IPS-15b (cell line): ENCODE measurements around the gene FCHO1.

Experiments
- H3K27me3 ChIP-seq: one replicate; pipeline ENCODE4 v1.6.1; 2013; ENCODE audit warnings: low read length; ENCODE audit not compliant: control insufficient read depth, insufficient read depth
- H3K36me3 ChIP-seq: one replicate; pipeline ENCODE4 v1.6.1; 2013; ENCODE audit warnings: low read length; ENCODE audit not compliant: control insufficient read depth, insufficient read depth
- H3K4me1 ChIP-seq: one replicate; pipeline ENCODE4 v1.6.1; 2013; ENCODE audit warnings: mild to moderate bottlenecking, low read length; ENCODE audit not compliant: control insufficient read depth, insufficient read depth
- H3K4me3 ChIP-seq: one replicate; pipeline ENCODE4 v1.5.1; 2013; ENCODE audit warnings: low read depth, low read length
- H3K9ac ChIP-seq: one replicate; pipeline ENCODE4 v1.6.1; 2013; ENCODE audit warnings: low read depth, mild to moderate bottlenecking, low read length
- H3K9me3 ChIP-seq: one replicate; pipeline ENCODE4 v1.6.1; 2013; ENCODE audit warnings: mild to moderate bottlenecking, low read length; ENCODE audit not compliant: control insufficient read depth, insufficient read depth

Gene FCHO1

GRCh38 chr19:17739121-17739875 lies 12.0 kb upstream of the FCHO1 start:
- no peak overlapping the region for H3K4me3 ChIP-seq
- peaks cover 7% of the 10 kb centered on the region for H3K36me3 ChIP-seq
- H3K27me3 ChIP-seq, result no peaks in the 10 kb centered on the region
- H3K4me1 ChIP-seq, result peaks cover 2% of the 10 kb centered on the region
- no peak overlapping the region for H3K9ac ChIP-seq
- no peaks in the 10 kb centered on the region for H3K9me3 ChIP-seq

DNA sequence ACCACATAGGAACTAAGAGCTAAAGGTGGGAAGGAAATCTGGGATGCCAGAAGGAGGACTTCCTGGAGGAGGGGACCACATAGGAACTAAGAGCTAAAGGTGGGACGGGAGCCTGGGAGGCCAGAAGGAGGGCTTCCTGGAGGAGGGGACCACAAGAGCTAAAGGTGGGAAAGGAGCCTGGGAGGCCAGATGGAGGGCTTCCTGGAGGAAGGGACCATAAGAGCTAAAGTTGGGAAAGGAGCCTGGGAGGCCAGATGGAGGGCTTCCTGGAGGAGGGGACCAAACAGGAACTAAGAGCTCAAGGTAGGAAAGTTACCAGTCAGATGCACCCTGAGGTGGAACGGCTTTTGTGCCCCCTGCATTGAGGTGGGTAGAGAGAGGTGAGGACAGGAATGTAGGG lies 9.8 kb upstream of the FCHO1 start:
- no peaks in the 10 kb centered on the region for H3K27me3 ChIP-seq
- no peak overlapping the region for H3K9ac ChIP-seq
- no peaks in the 10 kb centered on the region for H3K36me3 ChIP-seq
- no peak overlapping the region for H3K4me3 ChIP-seq
- no peaks in the 10 kb centered on the region for H3K9me3 ChIP-seq
- H3K4me1 ChIP-seq, result peaks cover 2% of the 10 kb centered on the region

DNA sequence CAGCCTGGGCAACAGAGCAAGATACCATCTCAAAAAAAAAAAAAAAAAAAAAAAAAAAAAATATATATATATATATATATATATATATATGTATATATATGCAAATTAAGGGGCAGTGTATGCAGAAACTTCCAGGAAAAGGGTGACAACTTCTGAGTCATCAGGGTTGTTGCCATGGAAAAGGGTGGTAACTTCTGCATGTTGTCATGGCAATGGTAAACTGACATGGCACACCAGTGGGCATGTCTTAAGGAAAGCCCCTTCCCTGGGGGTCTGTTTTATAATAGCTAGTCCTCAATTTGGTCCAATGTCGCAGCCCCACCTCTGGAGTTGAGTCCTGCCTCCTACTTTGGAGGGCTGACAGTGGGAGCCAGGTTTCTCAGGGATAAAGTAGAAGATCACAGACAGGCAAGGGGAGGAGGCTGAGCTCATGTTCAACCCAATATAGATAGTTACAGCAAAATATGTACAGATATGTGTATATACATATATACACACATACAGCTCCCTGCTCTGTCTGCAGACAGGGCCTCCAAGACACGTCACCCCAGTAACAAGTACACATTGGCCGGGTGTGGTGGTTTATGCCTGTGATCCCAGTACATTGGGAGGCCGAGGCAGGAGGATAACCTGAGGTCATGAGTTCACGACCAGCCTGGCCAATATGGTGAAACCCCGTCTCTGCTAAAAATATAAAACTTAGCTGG lies 7.2 kb upstream of the FCHO1 start:
- peaks cover 2% of the 10 kb centered on the region for H3K4me1 ChIP-seq
- no peak overlapping the region for H3K9ac ChIP-seq
- no peaks in the 10 kb centered on the region for H3K36me3 ChIP-seq
- H3K27me3 ChIP-seq, result no peaks in the 10 kb centered on the region
- no peaks in the 10 kb centered on the region for H3K9me3 ChIP-seq
- H3K4me3 ChIP-seq, result no peak overlapping the region

DNA sequence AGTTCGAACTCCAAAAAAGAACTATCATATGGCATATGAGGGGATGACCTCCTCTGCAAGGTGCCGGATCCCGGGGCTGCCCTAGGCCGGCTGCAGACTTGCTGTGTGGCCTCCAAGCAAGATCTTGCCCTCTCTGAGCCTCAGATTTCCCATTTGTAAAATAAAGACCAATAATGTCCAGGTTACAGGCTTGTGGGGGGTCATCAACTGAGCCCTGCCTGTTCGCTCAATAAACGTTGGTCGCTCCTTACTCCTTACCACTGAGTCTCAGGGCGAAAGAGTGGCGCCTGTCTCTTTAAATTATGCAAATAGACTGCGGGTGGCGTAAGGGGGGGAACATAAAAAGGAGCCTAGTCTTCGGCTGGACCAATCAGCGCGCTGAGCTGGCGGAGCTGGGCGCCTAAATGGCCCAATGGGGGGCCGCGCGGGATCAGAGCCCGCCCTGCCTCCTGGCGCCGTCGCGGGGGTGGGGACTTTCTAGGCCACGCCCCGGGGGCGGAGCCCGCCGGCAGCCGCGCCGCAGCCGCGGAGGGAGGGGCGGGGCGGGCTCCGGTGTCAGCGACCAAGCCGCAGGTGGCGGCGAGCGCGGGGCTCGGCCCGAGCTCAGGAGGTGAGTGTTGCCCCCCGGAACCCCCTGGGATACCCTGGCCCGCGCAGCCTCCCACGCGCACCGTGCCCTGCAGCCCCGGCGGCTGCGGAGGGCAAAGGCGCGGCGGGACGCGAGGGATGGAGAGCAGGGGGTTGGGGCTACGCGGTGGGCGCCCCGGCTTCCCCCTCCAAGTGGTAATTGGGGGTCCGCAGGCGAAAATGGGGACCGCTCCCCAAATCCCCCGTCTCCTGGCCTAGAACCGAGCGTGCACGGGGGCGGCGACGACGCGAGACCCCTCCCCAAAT lies 3.8 kb upstream of the FCHO1 start:
- no peaks in the 10 kb centered on the region for H3K27me3 ChIP-seq
- H3K36me3 ChIP-seq, result no peaks in the 10 kb centered on the region
- no peak overlapping the region for H3K9ac ChIP-seq
- peak overlapping the region; percentile 72 for H3K4me3 ChIP-seq
- no peaks in the 10 kb centered on the region for H3K4me1 ChIP-seq
- no peaks in the 10 kb centered on the region for H3K9me3 ChIP-seq

- Histone ChIP-seq H3K9me3 (no peaks in the 10 kb centered on the region), H3K4me3 (no peak overlapping the region), H3K27me3 (no peaks in the 10 kb centered on the region), H3K9ac (no peak overlapping the region), H3K36me3 (no peaks in the 10 kb centered on the region), H3K4me1 (no peaks in the 10 kb centered on the region)
Observed at GRCh38 chr19:17748884-17749638, 2.2 kb upstream of the FCHO1 start.

DNA sequence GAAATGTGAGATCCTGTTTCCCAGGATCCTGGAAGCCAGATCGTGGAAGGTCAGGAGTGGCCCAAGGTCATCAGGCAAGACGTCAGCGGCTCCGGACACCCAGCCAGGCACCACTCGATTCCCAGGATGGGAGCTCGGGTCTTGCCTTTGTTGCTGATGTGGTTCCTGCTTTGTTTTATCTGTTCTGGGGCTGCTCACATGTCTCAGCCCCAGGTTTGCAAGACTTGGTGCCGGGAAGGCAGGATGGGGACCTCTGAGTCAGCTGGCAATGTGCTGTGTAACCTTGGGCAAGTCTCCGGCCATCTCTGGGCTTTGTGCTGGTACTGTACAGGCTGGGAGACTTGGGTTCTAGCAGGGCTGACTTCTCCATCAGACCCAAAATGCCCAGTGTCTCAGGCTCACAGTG lies 1.4 kb upstream of the FCHO1 start:
- Histone ChIP-seq H3K4me1 (no peaks in the 10 kb centered on the region), H3K36me3 (no peaks in the 10 kb centered on the region), H3K9me3 (no peaks in the 10 kb centered on the region), H3K9ac (no peak overlapping the region), H3K27me3 (no peaks in the 10 kb centered on the region), H3K4me3 (no peak overlapping the region)

- Histone ChIP-seq H3K36me3 (no peaks in the 10 kb centered on the region), H3K4me1 (no peaks in the 10 kb centered on the region), H3K27me3 (no peaks in the 10 kb centered on the region), H3K4me3 (no peak overlapping the region), H3K9me3 (no peaks in the 10 kb centered on the region), H3K9ac (no peak overlapping the region)
Observed at GRCh38 chr19:17751912-17752273, 616 bp downstream of the FCHO1 start.

GRCh38 chr19:17752865-17753639 lies 1.8 kb downstream of the FCHO1 start:
- Histone ChIP-seq H3K9me3 (no peaks in the 10 kb centered on the region), H3K36me3 (no peaks in the 10 kb centered on the region), H3K4me3 (no peak overlapping the region), H3K27me3 (no peaks in the 10 kb centered on the region), H3K4me1 (no peaks in the 10 kb centered on the region), H3K9ac (no peak overlapping the region)

DNA sequence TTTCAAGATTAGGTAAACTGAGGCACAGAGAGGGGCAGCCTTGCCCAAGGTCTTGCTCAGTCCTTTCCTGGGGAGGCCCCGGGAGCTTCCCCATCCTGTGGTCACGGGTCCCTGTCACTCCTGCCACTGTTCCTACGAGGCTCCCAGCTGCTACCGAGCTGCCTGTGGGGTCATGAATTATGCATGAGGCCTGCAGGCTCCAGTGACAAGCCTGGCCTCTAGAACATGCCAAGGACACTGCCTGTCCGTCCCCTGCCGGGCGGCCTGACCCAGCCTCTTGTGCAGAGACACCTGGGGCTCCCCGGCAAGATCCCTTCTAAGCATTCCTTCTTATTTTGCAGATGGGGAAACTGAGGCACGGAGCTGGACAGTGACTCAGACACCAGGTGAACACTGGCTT lies 2.7 kb downstream of the FCHO1 start:
- Histone ChIP-seq H3K4me3 (no peak overlapping the region), H3K27me3 (no peaks in the 10 kb centered on the region), H3K4me1 (no peaks in the 10 kb centered on the region), H3K9me3 (no peaks in the 10 kb centered on the region), H3K36me3 (no peaks in the 10 kb centered on the region), H3K9ac (no peak overlapping the region)

DNA sequence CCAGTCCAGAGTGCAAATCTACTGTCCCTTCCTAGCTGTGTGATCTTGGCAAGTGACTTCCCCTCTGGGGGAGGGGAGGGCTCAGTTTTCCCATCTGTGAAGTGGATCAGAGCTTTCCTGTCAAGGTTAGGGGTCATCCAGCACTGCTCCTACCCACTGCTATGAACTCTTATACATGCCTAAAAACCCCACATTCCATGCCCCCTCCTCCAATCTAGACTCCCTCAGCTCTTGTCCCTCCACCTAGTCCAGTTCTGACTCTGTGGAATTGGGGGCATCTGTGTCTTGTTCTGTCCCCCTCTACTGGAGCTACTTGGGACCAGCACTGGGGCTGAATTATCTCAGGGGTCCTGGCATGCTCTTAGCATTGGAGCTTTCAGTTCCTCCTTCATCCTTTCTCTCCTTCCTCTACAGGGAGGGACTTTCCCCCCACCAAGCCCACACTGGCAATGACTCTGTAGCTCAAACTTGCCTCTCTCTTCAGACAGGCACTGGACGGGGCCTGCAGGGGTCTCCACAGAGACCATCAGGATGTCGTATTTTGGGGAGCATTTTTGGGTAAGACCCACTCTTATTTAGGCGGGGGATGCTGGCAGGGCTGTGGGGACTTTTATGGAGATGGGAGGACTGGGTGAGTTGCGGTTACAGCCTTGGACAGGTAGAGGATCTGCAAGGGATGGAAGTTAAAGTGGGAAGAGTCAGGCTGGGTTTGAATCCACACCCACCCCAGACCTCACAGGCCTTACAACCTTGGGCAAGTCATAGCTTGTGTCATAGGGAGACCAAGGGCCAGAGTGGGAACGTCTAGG lies 3.6 kb downstream of the FCHO1 start:
- Histone ChIP-seq H3K36me3 (no peaks in the 10 kb centered on the region), H3K9me3 (no peaks in the 10 kb centered on the region), H3K9ac (no peak overlapping the region), H3K4me1 (no peaks in the 10 kb centered on the region), H3K4me3 (no peak overlapping the region), H3K27me3 (no peaks in the 10 kb centered on the region)
